HK-2 (cell line): ENCODE measurements around the gene CISD3.

Experiments
- DNase-seq: peaks from one replicate; pipeline ENCODE4 v3.0.0-alpha.2; 2018; ENCODE audit not compliant: unreplicated experiment

CISD3 gene

DNA sequence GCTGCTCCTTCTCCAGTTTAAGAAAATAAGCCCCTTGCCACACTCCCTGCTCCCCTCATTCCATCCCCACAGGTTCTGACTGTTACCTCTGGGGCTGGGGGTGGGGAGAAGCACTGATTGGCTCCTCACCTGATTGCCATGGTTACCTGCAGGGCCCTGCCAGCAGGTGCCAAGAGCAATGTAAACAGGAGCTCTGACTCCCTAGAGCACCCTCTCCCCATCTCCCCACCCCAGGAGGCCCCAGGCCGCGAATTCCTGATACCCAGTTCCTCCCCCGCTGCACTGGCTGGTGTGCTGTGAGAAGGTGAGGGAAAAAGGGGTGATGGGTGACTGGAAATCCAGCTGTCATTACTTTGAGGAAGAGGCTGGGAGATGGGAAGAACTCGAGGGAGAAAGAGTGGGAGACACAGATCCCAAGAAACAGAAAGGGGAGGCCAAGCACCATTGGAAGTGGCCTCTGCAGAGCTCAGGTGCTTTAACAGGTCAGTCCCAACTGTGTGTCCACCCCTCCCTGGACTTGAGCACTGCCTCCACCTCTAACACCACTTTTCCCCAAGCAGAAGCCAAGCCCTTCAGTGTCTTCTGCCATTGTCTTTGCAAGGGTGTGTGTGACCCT is 13.5 kb downstream of the CISD3 start:
- DNase-seq = no peak

DNA sequence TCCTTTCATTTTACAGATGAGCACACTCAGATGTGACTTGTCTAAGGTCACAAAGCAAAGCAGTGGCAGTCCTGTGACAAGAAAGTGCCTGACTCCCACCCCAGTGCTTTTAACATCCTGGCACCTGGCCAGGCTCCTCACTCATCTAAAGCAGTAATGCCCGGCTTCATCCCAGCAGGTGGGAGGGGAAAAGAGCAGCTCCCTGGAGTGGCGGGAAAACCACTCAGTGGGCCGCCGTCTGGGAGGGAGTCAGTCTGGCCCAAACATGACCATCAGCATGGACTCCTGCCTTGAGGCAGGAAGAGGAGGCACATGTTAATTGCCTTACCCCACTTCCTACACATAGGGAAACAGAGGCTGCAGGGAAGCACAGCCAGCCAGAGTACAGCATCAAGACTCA is 15.4 kb downstream of the CISD3 start:
- DNase-seq = no peak

DNA sequence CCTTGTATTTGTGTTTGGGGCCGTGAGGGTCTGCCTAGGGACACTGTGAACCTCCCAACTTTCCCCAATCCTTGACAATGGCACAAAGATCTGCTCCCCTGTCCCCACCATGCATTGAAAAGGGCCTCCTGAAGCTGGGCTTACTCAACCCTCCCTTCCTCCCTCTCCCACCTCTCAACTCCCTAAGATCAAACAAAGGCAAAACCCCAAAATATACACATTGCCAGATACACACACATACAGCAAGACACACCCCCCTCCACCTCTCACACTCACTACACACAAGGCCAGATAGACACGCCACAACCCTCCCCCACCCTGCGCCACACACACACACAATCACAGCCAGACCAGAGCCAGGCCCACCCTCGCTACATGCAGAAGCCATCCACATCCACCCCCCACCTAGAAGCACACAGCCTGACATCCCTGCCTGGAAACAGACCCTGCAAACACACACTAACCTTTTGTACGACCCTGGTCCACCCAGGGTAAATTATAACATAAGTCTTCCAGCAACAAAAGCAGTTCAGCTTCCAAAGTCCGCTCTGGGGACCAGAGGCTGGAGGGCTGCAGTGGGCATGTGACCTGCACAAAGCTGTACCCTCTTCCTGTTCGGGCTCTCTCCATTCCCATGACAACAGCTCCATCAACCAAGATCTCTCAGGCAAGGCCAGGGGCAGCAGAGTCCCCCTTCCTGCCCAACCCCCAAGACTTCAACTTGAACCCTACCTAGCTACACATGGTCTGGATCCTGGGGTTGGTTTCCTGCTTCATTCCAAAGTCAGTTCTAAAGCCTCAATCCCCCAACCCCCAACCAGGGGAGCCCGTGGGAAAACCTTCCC is 16.1 kb downstream of the CISD3 start:
- no peak for DNase-seq

DNA sequence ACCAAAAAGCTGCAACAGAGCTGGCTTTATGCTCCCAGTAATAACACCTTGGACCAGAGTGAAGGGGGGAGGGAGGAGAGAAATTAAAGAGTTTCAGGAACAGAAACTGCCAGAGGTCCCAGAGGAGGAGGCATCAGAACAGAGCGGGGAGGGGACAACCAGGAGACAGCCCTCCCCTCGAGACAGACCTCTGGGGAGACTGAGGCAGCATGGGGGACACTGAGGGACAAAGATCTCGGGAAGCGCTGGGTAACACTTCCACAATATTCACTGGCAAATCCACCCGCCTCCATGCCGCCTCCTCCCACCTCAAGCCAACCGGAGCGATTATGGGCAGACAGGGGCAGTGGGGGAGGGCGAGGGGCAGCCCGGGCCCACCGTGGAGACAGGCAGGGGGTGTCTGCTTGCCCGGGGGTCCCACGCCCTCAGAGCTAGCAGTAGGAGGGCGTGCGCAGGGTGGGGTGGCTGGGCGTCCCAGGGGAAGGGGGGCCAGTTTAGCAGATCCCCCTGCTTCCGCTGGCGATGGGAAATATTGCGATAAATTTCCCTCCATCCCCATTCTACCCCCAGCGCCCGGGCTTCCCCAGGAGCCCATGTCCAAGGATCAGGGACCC is 16.8 kb downstream of the CISD3 start:
- no peak for DNase-seq

DNA sequence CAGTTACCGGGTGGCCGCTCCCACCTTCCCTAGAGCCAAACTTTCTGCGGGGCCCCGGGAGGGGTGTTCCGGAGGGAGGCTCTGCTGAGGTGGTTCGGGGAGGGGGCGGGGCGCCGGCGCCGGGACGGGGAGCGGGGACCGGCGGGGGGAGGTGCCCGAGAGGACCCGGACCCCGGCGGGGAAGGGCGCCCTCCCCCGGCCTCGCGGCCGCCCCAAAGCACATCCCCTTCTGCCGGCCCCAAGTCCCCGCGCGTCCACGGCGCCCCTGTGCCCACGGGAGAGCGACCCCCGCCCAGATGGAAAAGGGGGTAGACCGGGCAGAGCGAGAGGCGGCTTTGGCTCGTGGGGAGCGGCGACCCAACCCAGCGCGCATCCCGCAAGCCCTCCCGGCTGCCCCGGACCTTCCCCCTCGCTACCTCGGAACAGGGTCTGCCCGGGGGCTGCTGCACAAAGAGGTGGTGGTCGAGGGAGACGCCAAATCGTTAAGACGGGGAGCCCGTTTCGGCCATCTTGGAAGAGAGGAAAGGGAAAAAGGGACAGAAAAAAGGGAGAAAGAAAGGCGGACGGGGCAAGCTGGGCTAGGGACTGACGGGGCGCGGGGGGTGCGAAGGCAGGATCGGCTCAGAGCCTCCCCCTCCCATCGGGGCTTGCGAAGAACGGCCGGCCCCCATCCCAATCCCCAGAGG is 17.5 kb downstream of the CISD3 start:
- DNase-seq = peak; percentile 46

DNA sequence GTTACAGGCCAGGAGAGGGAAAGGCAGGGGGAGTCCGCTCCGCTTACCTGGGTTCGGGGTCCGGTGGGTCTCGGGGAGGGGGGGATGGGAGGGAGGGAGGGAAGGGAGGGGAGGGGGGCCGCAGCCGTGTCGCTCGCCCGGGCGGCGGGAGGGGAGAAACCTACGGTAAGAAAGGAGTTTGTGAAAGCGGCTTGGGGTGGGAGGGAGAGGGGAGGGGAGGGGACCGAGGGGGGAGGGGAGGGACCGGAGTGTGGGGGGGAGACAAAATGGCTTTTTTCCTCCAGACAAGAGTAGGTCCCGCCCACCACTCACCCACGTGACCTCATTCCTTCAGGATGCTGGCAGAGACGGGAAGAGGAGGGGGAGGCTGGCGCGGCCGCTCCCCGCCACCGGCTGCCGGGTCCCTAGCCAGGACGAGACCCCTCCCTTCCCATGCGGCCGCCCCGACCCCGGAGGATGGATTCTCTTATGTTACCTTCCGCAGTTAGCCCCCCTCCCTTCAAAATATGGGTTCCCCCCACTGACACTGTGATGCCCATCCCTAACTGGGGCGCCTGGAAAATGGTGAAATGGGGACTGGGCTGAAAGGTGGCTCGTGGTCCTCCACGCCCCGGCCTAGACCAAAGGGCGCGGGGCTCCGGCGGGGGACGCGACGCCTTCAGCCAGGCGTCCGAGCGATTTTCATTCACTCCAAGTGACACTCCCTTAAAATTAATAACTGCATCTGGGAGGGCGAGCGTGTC is 18.2 kb downstream of the CISD3 start, which contains the start of gene PCGF2:
TSS of gene PCGF2 (minus strand) at position 188 of the 743 bp plus-strand sequence. CDS start 7,934 bp downstream, outside the sequence.
- DNase-seq = peak; percentile 89

DNA sequence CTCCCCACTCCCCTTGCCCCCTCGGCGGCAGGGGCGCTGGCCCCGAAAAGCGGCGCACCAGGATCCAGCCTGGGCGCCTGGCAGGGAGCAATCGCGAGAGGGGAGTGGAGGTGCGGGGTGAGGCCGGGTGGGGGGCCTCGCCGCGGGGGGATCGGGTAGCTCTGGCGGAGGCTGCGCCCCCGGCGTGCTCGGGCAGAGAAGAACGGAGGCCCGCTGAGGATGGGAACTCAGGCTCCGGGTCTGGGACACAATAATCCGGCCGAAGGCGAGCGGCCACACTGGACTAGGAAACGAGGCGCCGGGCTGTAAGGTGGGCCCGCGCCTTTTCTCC is 18.7 kb downstream of the CISD3 start:
- peak; percentile 61 for DNase-seq

DNA sequence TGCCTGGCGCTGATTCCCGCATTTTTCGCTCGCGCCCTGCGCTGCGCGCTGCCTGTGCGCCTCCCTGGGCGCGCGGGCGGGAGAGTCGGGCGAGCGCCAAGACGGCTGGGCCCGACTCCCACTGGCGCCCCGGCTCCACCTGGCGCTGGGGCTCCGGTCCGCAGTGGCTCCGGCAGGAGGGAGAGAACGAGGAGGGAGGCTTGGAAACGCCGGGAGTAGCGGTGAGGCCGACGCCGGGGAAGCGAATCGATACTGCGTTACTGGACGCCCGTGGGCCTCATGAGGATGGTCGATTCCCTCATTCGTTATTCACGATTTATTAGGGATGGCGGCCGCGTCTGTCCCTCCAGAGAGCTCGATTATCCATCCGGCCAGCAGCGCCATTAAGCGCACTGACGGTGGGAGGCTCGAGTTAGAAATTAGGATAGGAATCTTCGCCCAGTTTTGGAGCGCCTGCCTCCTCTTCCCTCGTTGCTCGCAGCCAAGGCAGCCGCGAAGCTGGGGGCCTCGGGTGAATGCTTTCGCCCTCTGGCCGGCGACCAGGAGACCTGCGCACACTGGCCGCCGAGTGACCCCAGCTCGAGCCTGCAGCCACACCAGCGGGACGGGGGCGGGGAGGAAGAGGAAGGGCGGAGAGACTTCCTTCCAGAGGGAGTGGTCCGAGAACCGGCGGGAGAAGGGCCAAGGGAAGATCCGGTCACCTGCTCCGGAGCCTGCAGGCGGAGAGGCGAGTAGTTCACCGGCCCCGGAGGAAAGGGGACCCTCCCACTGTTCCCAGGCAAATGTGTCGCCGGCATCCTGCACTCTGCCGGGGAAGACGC is 19.3 kb downstream of the CISD3 start:
- DNase-seq = peak; percentile 92

DNA sequence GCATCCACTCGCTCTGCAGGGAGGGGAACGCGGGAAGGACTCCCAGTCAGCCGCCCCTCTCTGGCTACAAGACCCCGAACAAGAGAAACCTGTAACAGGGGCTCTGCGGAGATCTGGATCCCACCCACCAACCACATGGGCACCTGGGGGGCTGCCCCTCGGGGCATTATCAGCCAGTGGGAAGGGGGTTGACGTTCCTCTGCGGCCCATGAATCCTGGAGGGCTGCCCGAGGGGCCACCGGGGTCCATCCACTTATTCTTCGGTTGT is 19.8 kb downstream of the CISD3 start:
- no peak for DNase-seq

DNA sequence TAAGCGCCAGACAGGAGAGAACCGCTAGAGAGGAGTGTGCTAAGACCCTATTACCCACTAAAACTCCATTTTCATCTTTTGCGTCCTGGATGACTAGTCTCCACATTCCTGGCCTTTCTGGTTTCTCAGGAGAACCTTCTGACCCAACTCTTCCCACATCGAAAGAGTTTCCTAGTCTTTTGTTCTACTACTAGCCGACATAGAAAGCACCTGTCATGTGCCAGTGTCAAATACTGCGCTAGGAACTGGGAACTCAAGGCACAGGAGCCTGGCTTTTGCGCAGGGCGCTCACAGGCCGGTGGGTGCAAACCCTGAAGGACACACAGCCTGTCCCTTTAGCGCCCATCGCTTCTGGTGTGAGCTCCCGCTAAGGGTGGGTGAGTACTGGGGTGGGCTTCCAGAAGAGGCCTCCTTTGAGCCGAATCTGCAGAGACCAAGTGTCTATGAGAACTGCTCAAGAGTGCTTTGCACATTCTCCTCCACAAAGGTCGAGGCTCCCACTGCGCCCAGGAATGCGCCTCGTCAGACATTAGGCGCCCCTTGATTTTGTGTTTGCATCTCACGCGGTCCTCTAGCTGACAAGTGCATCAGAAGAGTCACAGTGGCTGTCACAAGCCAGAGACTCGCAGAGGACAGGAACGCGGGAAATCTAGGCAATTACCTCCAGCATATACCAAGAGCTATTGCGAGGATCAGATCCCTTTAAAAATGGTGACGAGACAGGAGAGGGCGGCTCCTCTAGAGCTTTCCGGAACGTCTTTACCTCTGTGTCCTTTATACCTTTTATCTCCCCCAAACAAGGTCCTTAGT is 20.4 kb downstream of the CISD3 start:
- no peak for DNase-seq

DNA sequence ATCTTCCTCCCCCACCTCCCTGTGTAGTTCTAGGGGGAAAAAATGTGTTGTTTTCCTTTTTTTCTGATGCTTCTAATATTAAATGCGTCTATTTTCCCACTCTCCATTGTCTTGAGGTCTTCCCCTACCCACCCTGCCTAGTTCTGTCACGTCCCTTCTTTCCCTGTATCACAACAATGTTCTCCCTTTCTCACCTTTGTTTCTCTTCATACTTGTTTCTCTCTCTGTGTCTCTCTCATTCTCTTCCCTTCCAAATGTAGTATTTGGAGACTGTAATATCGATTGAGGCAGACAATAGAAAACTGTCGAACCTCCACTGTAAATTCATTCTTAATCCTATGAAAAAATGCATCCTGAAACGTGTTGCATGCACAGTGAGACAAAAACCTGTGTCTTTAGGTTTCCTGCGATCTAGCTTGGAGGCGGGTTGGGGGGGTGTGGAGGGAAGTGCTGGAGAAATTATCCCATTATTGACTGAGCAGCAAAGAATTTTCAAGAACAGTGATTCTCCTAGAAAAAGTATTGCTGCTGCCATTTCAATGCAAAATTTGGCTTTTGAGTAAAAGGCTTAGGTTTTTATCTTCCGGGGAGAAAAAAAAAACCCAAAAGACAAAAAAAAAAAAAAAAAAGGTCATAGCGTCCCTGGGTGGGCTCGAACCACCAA is 21.1 kb downstream of the CISD3 start:
- DNase-seq = no peak

DNA sequence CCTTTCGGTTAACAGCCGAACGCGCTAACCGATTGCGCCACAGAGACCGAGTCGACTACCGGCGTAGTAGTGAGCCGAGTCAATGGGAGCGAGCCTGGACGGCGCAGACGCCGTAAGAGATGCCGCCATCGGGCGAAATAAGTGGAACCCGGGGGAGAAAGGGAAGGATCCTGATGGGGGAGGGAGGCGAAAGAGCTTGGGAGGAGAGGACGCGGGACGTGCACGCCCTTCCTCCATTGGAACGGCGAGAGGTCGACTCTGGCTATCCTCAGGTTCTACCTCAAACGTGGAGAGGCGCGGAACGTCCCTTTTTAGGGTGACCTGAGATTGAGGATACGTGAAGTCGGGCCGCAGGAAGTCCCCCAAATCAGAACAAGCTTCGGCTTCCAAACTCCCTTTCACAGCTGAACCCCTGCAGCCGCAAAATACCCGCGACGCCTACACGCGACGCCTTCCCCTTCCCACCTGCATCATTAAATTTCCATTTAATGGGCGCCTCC is 21.7 kb downstream of the CISD3 start:
- peak; percentile 91 for DNase-seq

DNA sequence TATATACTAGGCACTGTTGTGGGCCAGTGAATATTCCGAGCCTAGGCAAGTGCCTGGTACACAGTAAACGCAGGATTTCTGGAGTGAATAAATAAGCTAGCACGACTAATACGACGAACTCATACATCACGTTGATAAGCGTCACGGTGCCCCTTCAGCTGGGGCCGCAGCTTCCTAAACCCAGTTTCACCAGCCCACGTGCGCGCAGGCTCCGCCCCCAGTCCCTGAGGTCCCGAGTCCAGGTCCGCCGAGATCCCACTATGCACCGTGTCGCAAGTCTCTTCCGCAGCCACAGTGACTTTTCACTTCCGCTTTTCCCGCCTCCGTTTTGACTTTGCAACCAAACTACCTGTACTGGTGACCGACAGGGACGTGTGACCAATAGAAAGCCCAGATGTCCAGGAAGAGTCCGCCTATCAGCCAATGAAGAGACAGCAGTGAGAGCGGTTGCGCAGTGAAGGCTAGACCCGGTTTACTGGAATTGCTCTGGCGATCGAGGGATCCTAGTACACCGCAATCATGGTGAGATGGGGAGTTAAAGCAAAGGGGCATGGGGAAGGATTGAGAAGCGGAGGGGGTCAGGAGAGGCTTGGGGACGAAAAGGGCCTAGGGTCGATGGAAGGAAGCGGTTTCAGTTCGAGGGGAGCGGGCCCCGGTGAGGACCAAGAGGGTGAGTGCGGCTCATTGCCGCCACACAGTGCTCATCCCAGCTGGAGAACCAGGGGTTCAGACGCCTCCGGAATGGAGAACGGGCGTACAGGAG is 22.3 kb downstream of the CISD3 start, which contains the start of gene PSMB3:
TSS of gene PSMB3 (plus strand) at position 434 of the 763 bp plus-strand sequence. CDS start at position 520, 86 bp downstream.
- DNase-seq = peak; percentile 98

DNA sequence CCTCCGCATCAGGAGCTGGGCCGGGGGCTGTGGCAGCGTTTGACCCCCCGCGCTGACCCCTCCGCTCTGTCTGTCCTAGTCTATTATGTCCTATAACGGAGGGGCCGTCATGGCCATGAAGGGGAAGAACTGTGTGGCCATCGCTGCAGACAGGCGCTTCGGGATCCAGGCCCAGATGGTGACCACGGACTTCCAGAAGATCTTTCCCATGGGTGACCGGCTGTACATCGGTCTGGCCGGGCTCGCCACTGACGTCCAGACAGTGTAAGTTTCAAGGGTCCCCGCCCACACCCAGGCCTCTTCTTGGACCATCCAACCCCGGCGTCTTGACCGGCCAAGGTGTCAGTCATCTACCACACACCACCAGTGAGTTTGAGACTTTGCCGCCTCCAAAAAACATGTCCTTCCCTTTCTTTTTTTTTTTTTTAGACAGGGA is 22.9 kb downstream of the CISD3 start:
- DNase-seq = no peak

DNA sequence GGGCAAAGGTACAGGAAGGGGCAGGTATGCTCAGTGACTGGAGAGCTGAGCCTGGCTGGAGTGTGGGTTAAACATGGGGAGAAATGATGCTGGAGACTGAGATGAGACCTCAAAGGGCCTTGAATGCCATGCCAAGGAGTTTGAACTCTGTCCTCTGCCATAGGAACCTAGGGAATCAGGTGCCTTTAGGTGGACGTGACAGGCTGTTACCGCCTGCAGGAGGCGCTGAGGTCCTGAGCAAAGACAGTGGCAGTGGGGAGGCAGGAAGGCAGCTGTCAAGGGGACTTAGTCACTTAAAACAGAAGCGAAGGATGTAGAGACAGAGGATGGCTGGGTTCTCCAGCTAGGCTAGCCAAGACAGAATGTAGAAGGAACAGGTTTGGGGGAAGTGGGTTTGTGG is 31.5 kb downstream of the CISD3 start:
- DNase-seq = peak; percentile 57

DNA sequence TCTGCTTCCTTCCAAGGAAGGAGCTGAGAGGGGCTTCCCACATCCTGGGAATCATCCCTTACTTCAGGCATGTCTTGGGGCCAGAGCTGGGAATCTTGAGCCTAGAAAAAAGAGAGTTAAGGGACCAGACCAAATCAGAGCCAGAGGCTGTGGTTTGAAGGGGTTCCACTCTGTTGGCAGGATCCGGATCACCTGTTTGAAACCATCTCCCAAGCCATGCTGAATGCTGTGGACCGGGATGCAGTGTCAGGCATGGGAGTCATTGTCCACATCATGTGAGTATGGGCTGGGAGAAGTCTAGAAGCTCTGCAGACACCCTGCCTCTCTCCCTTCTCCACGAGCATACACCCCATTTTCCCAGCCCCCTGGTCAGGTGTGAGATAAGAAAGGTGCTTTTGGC is 32.1 kb downstream of the CISD3 start:
- DNase-seq = no peak

DNA sequence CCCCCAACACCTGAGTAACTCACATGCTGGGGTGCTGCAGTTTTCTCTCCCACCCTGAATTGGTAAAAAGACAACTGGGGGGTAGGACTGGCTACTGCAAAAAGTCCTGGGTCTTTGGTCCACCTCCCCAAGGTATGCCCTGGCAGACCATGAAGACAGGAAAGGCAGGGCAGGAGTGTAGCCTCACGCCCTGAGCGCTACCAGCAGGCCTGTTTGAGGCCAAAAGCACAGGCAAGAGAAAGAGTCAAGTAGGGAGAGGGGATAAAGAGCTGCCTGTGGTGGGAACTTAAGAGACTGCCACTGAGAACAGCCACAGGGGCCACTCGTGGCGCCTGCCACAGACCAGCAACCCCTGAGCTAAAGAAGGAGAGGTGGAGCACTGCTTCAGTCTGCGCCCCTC is 36.2 kb downstream of the CISD3 start:
- no peak for DNase-seq

DNA sequence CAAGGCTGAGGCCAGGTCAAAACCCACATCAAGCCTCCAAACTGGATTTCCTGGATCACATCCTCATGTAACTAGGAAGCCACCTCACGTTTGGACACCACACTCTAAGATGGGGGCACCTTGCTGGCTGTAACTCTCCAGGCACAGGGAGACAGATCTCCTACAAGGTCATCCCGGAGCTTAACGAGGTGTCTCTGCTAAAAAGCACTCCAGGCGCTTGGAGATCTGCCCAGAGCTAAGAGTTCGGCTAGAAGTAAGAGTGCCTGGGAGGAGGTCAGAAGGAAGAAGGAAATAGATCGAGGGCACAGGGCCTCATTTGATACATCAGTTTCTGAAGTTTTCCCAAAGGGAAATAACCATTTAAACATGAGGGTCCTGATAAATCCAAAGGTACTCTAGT is 38.3 kb downstream of the CISD3 start:
- DNase-seq = no peak

DNA sequence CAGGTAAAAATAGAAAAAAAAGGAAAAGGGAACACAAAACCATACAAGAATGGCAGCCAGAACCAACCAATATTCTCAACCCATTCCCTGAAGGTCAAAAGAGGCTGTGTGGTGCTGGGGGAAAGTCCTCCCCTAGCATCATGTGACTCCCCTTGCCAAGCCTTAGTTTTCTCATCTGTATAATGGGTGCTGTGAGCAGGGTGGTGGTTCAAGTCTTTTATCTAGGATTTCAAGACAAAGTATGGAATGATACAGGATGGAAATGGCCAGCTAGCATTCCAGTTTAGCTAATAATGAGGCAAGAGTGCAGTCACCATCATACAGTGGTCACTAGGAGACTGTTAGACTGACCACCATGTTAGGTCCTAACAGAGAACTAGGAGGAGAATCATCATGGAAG is 43.1 kb downstream of the CISD3 start:
- no peak for DNase-seq
